GM12878 (cell line): ENCODE measurements around the gene TBCK. TPM values are rescaled to one million over a fixed set of nuclear protein-coding genes. Genes with fewer than 3 reads are reported as not detected.

ENCODE experiments used
- ATAC-seq: fragments of 200-7000 bp; cut with Tn5 transposase; 3 replicates; pipeline ENCODE4 v1.9.1; 2020; ENCODE audit warnings: mild to moderate bottlenecking, moderate library complexity
- BruUV-seq: library from RNA; stranded (reverse); fragments of 400-500 nt; replicated peaks from 2 replicates; lab custom pipeline; 2021; lab: Mats Ljungman, UMichigan
- CTCF ChIA-PET: fragments of 300-600 bp; sonication (Branson Sonifier 250); formaldehyde crosslinking; extraction: SDS; loops from one replicate; lab custom pipeline; 2021; ENCODE audit warnings: inconsistent platforms; lab: Yijun Ruan, JAX
- POLR2A ChIA-PET: fragments of 350-600 bp; formaldehyde crosslinking; extraction: SDS; loops from one replicate; lab custom pipeline; 2021; ENCODE audit warnings: inconsistent platforms; lab: Charles Lee
- RAD21 ChIA-PET: fragments of 300-600 bp; sonication (Branson Sonifier 250); formaldehyde crosslinking; loops from one replicate; lab custom pipeline; 2023; ENCODE audit warnings: antibody characterized with exemption; ENCODE audit not compliant: unreplicated experiment; lab: Charles Lee
- SMC1A ChIA-PET: fragments of 300-600 bp; sonication (Branson Sonifier 250); formaldehyde crosslinking; loops from one replicate; lab custom pipeline; 2023; ENCODE audit not compliant: unreplicated experiment, uncharacterized antibody; lab: Charles Lee
- DNase-seq: peaks from one replicate; pipeline ENCODE4 v3.0.0-alpha.2; 2011; ENCODE audit warnings: low read depth, low spot score
- FAIRE-seq: peaks from 3 replicates; lab custom pipeline; 2011; peaks lifted over from hg19 to GRCh38; lab: Jason Lieb, UNC
- H2AFZ ChIP-seq: 2 replicates; pipeline ENCODE4 v1.6.0; 2011; ENCODE audit warnings: low read depth, low read length, control low read depth; ENCODE audit not compliant: control insufficient read depth
- H3K27ac ChIP-seq: 2 replicates; pipeline ENCODE4 v1.5.1; 2011; ENCODE audit warnings: control low read depth; ENCODE audit not compliant: control insufficient read depth, insufficient read depth
- H3K27me3 ChIP-seq, 2 experiments: replicated peaks in 1 of 2; 2 replicates each; pipeline versions ENCODE4 v1.6.0 to v1.6.1; 2011; ENCODE audit warnings: low read length in 1 of 2; ENCODE audit not compliant: control insufficient read depth in 2 of 2, insufficient read depth in 2 of 2
- H3K36me3 ChIP-seq, 2 experiments: 2 replicates each; pipeline ENCODE4 v1.5.1; 2011; ENCODE audit warnings: low read length in 1 of 2; ENCODE audit not compliant: control insufficient read depth in 2 of 2, insufficient read depth in 2 of 2
- H3K4me1 ChIP-seq: 2 replicates; pipeline ENCODE4 v1.6.1; 2011; ENCODE audit warnings: mild to moderate bottlenecking, low read length, moderate library complexity, mixed read lengths; ENCODE audit not compliant: control insufficient read depth, insufficient read depth
- H3K4me2 ChIP-seq: 2 replicates; pipeline ENCODE4 v1.6.0; 2011; ENCODE audit warnings: control low read depth; ENCODE audit not compliant: control insufficient read depth, insufficient read depth
- H3K4me3 ChIP-seq: fragments of 200-600 bp; sonication (generic); 2 replicates; pipeline ENCODE4 v1.5.1; 2016
- H3K79me2 ChIP-seq: 2 replicates; pipeline ENCODE4 v1.6.0; 2011; ENCODE audit warnings: low read length; ENCODE audit not compliant: control insufficient read depth, insufficient read depth
- H3K9ac ChIP-seq: 2 replicates; pipeline ENCODE4 v1.8.0; 2011; ENCODE audit warnings: low read length, control low read depth, mixed read lengths; ENCODE audit not compliant: control insufficient read depth, insufficient read depth
- H3K9me3 ChIP-seq: replicated peaks from 3 replicates; pipeline ENCODE4 v1.5.1; 2011; ENCODE audit warnings: mild to moderate bottlenecking, low read length; ENCODE audit not compliant: control insufficient read depth, insufficient read depth
- H4K20me1 ChIP-seq: 2 replicates; pipeline ENCODE4 v1.6.0; 2011; ENCODE audit not compliant: control insufficient read depth, insufficient read depth
- PKNOX1 ChIP-seq: fragments of 450-650 bp; IDR thresholded peaks from 2 replicates; pipeline ENCODE4 v1.6.1; 2016; ENCODE audit warnings: mild to moderate bottlenecking
- USF2 ChIP-seq: IDR thresholded peaks from 2 replicates; pipeline ENCODE4 v1.6.1; 2011; ENCODE audit warnings: low read depth, low read length, improper control_type of control experiment, borderline replicate concordance
- WGBS: methylation state at CpG from one replicate; pipeline ENCODE4 v1.1.6; 2016; ENCODE audit warnings: low lambda C conversion rate; ENCODE audit not compliant: insufficient replicate concordance, insufficient coverage; ENCODE audit errors: missing lambda C conversion rate; 5-methylcytosine and 5-hydroxymethylcytosine counted together
- in situ Hi-C: fragments of 300-500 bp; cut with MboI; formaldehyde crosslinking; loops from 9 replicates; pipeline ENCODE4 v1.14.3; 2018; ENCODE audit warnings: mixed read lengths
- intact Hi-C: fragments of 100-400 bp; cut with micrococcal nuclease; formaldehyde crosslinking; loops from one replicate; pipeline ENCODE4 v1.14.2; 2022; ENCODE audit not compliant: unreplicated experiment
- polyA plus RNA-seq, 11 experiments: library from polyadenylated mRNA; depleted of rRNA in 4 of 11; unstranded in 6 of 11; stranded (reverse) in 5 of 11; fragments of >200 nt; fragmentation: Nextera tagmentation in 4 of 11; fragmentation: Illumina TruSeq in 1 of 11; extraction: Ambion mirVana in 4 of 11; extraction: Trizol in 1 of 11; gene quantifications; 1 replicate in 1 of 11; 2 replicates in 10 of 11; pipeline versions ENCODE4 v1.2.1 to v1.2.3, GENCODE V29; 2011 to 2016; ENCODE audit warnings: inconsistent platforms in 2 of 11, missing spikeins in 2 of 11, low read depth in 1 of 11
- total RNA-seq, 4 experiments: library from RNA; depleted of rRNA in 3 of 4; stranded (reverse); fragments of >200 nt in 3 of 4; fragmentation: Illumina TruSeq in 1 of 4; extraction: Trizol in 1 of 4; gene quantifications; 2 replicates each; pipeline versions ENCODE4 v1.2.1 to v1.2.3, GENCODE V29; 2013 to 2021
- TF ChIP-seq, protein P1 (sequence below): IDR thresholded peaks from 2 replicates; pipeline ENCODE4 v1.6.1; 2012; ENCODE audit warnings: improper control_type of control experiment, low read depth, low read length; ENCODE audit not compliant: insufficient replicate concordance

The TBCK gene
- total and polyA plus RNA-seq, 10 of the 15 experiments (the other 5 are each of a cell fraction or from before 2014, with no cell fraction given), result 4.1 to 30.3 (median 20.2) TPM

DNA sequence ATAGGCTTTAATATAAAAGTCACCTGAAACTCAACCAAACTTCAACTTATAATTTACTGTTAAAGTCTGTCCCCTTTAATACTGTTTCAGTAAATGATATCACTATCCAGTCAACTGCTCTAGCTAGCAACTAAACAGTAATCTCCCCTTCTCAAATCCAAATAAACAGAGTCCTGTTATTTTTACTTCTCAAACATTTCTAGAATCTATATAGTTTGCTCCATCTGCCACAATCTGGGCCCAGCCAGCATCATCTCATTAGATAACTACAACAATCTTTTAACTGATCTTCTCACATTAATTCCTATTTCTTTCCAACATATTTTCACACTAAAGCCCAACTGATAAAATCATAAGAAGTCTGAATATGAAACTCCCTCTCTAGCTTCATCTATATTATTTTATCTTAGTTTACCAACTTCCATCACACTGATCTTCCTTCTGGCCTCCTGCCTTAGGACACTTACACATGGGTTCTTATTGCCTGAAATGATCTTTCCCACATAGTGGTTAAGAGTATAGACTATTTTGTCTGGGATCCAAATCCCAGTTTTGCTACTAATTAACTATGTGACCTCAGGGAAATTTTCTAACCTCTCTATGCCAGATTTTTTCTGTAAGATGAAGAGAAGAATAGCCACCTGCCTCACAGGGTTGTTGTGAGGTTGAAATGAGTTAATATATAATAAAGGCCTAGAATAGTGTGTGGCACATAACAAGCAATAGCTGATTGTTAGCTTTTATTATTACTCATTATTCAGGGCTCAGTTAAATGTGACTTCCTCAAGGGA is 18.6 kb downstream of the TBCK start (continued):
- TF ChIP-seq USF2 (no peak), PKNOX1 (no peak)
- TF ChIP-seq, all 136 proteins: peak for 0

DNA sequence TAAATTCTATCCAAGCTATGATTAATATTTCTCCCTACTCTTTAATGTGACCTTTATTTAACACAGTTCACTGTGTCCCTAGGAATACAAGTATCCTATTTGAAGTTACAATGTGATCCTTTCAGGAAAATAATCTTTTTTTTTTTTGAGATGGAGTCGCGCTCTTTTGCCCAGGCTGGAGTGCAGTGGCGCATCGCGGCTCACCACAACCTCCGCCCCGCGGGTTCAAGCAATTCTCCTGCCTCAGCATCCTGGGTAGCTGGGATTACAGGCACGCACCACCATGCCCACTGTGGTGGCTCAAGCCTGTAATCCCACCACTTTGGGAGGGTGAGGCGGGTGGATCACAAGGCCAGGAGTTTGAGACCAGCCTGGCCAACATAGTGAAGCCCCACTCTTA is 21.9 kb downstream of the TBCK start:
- no peaks in the 10 kb centered on the region for H3K9me3 ChIP-seq
- H3K36me3 ChIP-seq, result peaks cover 0 to 2% of the 10 kb centered on the region in 2 experiments; a peak in 1 of 4 replicates
- FAIRE-seq (no peak), ATAC-seq (no peak), DNase-seq (no peak)
- SMC1A ChIA-PET, result interaction anchor here (0.8 to 0.9 kb wide), 2 partner anchors 10 to 36 kb away, joined by 3 read pairs; no protein-coding TSS in a partner anchor
- no peaks in the 10 kb centered on the region for H4K20me1 ChIP-seq
- no peaks in the 10 kb centered on the region for H3K4me1 ChIP-seq
- RAD21 ChIA-PET, result no interaction called here
- no peak overlapping the region for H3K27ac ChIP-seq
- no peak overlapping the region for H3K4me3 ChIP-seq
- POLR2A ChIA-PET, result interaction anchor here (0.7 kb wide), 1 partner anchor 1536 kb away, joined by 3 read pairs; no protein-coding TSS in a partner anchor
- CTCF ChIA-PET, result interaction anchor here (0.5 kb wide), 1 partner anchor 827 kb away, joined by 3 read pairs; no protein-coding TSS in a partner anchor
- in situ Hi-C loops, result no loop called here
- H2AFZ ChIP-seq, result no peak overlapping the region
- BruUV-seq, result no TSS peak
- TF ChIP-seq, protein P1, sequence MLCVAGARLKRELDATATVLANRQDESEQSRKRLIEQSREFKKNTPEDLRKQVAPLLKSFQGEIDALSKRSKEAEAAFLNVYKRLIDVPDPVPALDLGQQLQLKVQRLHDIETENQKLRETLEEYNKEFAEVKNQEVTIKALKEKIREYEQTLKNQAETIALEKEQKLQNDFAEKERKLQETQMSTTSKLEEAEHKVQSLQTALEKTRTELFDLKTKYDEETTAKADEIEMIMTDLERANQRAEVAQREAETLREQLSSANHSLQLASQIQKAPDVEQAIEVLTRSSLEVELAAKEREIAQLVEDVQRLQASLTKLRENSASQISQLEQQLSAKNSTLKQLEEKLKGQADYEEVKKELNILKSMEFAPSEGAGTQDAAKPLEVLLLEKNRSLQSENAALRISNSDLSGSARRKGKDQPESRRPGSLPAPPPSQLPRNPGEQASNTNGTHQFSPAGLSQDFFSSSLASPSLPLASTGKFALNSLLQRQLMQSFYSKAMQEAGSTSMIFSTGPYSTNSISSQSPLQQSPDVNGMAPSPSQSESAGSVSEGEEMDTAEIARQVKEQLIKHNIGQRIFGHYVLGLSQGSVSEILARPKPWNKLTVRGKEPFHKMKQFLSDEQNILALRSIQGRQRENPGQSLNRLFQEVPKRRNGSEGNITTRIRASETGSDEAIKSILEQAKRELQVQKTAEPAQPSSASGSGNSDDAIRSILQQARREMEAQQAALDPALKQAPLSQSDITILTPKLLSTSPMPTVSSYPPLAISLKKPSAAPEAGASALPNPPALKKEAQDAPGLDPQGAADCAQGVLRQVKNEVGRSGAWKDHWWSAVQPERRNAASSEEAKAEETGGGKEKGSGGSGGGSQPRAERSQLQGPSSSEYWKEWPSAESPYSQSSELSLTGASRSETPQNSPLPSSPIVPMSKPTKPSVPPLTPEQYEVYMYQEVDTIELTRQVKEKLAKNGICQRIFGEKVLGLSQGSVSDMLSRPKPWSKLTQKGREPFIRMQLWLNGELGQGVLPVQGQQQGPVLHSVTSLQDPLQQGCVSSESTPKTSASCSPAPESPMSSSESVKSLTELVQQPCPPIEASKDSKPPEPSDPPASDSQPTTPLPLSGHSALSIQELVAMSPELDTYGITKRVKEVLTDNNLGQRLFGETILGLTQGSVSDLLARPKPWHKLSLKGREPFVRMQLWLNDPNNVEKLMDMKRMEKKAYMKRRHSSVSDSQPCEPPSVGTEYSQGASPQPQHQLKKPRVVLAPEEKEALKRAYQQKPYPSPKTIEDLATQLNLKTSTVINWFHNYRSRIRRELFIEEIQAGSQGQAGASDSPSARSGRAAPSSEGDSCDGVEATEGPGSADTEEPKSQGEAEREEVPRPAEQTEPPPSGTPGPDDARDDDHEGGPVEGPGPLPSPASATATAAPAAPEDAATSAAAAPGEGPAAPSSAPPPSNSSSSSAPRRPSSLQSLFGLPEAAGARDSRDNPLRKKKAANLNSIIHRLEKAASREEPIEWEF, result no peak
- TF ChIP-seq, all 136 proteins: peak for 0
- intact Hi-C loops, result no loop called here
- Histone ChIP-seq H3K79me2 (no peaks in the 10 kb centered on the region), H3K9ac (no peak overlapping the region), H3K4me2 (no peak overlapping the region), H3K27me3 (no peaks in the 10 kb centered on the region)
- 100% methylated on average over 10 of the region's 10 CpGs for WGBS
